Fibroblast of gingiva (primary cell): ENCODE data around the gene FER1L5.
A peak's percentile ranks its signal among the peaks of the same experiment; 100 is the strongest.

Experiments used
- DNase-seq: peaks from one replicate; pipeline ENCODE4 v3.0.0-alpha.2; 2011; ENCODE audit warnings: low read depth

FER1L5 gene

DNA sequence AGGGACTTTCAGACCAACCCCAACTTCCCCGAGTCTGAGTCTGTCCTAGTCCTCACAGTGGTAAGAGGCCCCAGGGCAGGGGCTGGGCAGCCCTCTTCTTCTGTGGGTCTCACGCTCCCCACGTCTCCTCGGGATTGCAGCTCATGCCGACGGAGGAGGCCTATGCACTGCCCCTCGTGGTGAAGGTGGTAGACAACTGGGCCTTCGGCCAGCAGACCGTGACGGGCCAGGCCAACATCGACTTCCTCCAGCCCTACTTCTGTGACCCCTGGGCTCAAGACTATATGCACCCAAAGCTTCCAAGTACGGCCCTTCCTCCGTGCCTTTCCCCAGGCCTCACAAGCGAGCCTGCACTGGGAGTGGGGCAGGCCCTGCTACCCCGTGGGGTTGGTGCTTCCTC is 53.0 kb downstream of the FER1L5 start:
- no peak for DNase-seq

DNA sequence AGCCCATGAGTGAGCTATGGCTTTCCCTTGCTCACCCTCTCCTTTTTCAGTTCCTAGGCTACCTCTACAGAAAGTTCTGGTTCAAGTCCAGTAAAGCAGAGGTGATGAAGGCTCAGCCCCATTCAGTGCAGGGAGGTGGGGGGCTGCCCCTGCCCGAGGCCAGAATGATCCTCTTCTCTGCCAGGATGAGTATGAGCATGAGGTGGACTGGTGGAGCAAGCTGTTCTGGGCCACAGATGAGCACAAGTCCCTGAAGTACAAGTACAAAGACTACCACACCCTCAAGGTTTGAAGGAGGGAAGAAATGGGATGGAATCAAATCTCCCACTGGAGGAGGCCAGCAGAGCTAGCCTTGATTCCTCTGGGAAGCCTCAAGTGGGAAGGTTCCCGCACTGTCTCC is 54.9 kb downstream of the FER1L5 start:
- no peak for DNase-seq

DNA sequence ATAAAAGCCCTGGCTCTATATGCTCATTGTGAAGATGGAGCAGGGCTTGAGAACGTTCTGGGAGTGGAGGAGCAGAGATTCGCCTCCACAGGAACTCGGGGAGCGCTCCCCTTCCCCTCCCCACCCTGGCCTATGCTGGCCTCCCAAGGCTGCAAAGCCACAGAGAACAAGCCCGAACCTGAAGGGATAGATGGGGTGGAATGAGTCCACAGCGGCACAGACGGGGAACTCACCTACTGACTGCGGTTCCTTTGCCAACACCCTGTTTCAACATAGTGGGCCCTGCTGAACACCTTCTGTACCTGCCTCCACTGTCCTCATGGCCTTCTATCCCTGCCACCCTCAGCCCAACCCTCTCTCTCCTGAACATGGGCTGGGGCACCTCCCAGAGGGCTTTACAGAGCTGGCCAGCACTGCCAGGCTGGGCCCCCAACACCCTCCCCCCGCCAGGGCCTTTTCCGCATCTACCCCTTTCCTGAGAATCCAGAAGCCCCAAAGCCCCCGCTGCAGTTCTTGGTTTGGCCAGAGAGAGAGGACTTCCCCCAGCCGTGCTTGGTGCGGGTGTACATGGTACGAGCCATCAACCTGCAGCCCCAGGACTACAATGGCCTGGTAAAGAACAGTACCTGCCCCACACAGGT is 55.8 kb downstream of the FER1L5 start:
- DNase-seq: no peak

DNA sequence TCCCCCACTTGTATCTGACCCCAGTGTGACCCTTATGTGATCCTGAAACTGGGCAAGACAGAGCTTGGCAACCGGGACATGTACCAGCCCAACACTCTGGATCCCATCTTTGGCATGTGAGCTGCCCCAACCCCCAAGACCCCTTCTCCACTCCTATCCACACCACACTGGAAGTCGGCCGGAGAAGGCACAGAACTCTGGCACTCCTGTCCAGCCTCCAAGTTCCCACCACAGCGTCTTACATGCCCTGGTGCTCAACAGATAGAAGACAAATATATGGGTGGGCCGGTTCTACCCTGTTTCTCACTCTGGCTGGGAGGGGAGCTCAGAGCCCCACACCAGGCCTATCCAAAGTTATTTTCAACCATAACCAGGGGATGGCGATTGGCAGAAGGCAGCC is 56.5 kb downstream of the FER1L5 start:
- no peak for DNase-seq

DNA sequence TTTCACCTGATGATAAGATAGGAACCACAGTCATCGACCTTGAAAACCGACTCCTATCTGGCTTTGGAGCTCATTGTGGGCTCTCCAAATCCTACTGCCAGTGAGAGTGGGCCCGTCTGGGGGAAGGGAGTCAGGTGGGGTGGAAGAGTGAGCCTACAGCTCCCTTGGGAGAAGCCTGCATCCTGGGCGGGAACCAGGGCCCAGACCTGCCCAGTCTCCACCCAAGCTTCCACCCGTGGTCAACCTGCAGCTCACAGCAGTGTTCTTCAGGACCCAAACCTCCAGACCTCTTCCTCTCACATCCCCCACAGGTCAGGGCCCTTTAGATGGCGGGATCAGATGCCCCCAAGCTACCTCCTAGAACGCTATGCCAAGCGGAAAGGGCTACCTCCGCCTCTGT is 57.1 kb downstream of the FER1L5 start:
- no peak for DNase-seq

DNA sequence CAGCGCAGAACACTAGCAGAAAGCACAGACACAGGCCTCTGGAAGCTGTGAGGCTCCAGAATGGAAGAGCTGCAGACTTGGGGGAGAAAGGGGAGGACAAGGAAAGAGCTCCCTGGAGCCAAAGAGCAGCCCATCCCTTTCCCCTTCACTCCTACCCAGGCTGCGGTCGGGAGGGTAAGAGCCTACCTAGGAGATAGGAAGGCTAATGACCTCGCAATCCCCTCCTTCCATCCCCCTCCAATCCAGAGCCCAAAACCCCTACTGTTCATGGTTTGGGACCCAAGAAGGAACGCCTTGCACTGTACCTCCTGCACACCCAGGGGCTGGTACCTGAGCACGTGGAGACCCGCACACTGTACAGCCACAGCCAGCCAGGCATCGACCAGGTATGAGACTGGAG is 57.5 kb downstream of the FER1L5 start:
- no peak for DNase-seq

DNA sequence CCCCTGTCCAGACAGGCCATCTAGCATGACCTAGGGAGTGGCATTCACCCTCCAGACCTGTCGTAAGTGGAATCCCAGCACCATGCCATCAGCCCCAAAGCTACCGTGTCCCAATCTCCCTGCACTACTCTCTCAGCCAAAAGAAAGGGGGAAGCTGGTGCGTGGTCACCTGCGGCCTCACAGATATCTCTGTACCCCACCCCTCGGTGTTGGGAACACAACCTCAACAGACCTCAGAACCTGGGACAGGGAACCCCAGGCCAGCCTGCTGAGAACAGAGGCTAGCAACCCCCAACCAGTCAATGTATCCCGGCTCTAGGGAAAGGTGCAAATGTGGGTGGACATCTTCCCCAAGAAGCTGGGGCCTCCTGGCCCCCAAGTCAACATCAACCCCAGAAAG is 59.1 kb downstream of the FER1L5 start:
- DNase-seq: no peak

DNA sequence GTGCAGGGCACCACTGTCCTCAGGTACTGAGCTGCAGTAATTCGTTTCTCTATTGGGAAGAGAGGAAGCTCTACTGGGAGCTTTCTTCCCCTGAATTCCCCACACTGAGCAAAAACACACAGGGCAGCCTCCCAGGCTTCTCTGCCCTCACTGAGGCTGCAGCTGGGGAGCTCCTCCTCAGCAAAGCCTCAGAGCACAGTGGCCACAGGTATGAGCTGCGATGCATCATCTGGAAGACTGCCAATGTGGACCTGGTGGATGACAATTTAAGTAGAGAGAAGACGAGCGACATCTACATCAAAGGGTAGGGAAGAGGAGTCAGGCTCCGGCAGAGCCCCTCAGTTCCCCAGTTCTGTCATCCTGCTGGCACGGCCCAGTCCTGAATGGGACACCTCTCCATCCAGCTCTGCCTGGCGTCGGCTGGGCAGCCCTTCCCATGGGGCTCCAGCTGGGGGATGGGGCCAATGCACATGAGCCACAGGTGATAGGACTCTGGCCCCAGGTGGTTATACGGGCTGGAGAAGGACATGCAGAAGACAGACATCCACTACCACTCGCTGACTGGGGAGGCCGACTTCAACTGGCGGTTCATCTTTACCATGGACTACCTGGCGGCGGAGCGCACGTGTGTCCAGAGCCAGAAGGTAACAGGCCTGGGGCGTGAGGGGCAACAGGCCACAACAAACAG is 59.7 kb downstream of the FER1L5 start:
- DNase-seq: no peak

DNA sequence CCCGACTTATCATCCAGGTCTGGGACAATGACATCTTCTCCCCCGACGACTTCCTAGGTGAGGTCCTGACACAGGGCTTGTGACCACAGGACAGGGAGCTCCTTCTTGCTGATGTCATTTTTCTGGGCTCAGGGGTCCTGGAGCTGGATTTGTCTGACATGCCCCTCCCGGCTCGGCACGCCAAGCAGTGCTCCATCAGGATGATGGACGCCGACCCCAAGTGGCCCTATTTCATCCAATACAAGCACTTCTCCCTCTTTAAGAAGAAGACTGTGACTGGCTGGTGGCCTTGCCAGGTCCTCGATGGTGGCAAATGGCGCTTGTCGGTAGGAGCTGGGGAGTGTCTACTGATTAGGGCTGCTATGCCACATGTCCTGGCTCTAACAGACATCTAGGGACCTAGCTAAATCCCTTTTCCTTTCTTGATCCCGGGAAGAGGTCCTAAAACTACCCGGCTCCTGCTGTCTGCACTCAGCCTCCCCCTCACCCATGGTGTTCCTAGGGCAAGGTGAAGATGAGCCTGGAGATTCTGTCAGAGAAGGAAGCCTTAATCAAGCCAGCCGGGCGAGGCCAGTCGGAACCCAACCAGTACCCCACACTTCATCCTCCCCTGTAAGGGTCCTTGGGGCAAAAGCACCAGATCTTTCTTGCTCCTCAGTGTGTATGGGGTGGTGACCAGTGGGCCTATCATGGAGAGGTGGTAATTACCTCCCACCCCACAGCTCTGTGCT is 60.6 kb downstream of the FER1L5 start:
- no peak for DNase-seq

DNA sequence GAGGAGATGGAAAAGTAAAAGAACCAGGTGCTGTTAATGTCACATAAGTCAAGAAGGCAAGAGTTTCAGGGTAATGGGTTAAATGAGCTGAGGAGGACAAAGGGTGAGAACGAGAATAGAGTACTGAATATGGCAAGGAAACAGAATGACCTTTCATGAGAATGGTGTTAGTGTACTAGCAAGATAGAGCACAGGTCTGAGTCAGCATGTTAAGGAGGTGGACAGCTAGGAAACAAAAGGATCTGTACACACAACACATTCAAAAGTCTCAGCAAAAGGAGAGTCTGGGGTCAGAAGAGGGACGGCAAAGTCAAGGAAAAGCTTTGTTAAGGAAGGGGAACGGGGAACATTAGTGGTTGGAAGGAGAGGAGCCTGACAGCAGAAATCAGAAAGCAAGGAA is 68.4 kb downstream of the FER1L5 start:
- no peak for DNase-seq

DNA sequence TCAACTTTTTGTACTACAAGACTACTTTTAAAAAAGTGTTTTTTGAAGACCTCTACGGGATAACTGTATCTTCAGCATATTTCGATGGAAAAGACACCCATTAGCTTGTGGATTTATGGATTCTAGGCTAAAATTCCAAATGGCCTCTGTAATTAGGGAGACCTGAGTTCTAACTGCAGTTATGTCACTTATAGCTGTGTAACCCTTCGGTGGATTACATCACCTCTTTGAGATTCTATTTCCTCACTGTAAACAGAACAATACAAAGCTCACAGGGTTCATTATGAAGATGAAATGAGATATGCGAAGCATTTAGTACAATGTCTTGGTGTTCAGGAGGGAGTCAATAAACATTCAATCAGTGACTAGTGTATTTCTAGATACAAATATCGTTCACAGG is 73.1 kb downstream of the FER1L5 start:
- no peak for DNase-seq

DNA sequence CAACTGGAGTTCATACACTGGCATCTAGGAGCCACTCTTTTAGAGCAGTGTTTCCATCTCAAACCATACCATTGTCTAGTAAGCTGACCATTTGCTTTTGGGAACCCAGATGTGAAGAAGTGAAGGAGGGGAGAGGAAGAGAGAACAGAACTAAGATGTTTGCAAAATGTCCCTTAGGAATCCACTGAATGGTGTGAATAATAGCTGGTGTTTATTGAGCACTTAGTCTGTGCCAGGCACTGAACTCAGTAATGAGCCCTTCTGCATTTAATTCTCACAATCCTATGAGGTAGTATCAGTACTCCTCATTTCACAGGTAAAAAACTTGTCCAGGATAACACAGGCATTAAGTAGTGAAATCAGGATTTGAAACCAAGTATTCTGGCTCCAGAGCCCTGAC is 73.8 kb downstream of the FER1L5 start:
- no peak for DNase-seq

DNA sequence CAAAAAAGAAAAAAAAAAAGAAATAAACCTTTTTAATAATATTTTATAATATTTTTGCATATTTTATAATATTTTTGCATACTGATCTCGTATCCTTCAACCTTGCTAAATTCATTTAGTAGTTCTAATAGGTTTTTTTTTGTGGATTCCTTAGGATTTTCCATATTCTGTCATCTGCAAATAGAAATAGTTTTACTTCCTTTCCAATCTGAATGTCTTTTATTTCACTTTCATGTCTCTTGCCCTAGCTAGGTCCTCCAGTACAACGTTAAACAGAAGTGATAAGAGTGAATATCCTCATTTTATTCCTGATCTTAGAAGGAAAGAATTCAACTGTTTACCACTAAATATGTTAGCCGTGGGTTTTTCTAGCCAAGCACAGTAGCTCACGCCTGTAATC is 83.6 kb downstream of the FER1L5 start:
- no peak for DNase-seq

DNA sequence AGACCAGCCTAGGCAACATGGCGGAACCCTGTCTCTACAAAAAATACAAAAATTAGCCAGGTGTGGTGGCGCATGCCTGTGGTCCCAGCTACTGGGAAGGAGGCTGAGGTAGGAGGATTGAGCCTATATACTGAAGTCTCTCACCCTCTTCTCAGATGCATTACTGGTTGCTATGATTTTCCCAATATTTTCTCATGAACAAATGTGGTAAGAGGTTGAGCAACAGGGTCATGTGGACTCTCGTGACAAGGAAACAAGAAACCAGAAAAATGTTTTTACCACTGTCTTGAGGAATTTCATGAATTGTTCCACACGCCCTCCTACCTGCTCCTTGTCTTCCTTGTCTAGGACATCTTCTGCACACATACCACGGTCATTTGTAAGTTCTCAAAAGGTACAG is 84.9 kb downstream of the FER1L5 start:
- DNase-seq: peak; percentile 75

DNA sequence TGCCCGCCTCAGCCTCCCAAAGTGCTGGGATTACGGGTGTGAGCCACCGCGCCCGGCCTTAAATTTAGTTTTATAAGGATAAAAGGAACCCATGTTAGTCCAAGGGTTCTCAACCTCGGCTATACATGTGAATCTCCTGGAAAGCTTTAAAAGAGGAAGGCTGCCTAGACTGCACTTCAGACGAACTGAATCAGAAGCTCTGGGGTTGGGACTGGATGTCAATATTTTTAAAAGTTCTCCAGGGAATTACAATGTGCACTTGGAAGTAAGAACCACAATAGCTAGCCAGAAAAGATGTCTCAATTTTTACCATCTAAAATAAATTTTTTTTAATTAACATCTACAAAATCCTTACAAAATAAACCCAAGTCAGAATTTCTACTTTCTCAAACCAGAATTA is 87.2 kb downstream of the FER1L5 start:
- peak; percentile 26 for DNase-seq

DNA sequence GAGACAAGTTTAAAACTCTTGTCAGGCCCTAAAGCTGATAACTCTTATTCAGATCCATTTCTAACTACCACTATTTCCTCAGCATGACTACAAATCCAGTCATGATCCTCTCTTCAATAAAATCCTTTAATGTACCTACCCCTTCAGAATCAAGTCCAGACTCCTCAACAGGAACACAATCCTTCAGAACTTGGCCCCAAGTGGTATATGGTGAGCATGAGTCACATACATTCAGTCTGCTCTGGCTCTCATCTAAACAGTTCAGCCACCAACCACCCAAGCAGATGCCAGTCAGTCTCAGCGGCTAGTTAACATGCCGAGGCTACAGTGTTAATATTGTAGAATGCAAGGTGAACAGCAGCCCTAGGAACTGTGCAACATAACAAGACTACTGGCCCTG is 87.6 kb downstream of the FER1L5 start:
- DNase-seq: peak; percentile 24

DNA sequence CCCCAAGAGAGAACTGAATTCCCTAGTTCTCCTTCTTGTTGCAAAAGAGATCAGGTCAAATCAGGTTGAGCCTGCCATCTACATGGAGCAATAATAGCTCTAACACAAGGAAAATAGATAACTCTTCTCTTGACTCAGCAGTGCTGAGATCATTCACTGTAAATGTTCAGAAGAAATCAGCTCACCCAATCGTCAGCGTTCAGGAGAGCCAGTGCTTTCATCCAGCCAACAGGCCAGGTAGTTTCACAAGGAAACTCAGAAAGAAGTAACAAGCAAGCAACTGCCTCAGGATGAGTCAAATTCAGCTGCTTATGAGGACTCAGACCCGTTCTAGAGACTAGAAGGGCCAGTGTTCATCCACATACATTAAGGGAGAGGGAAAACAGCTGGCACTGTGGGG is 91.4 kb downstream of the FER1L5 start:
- no peak for DNase-seq

DNA sequence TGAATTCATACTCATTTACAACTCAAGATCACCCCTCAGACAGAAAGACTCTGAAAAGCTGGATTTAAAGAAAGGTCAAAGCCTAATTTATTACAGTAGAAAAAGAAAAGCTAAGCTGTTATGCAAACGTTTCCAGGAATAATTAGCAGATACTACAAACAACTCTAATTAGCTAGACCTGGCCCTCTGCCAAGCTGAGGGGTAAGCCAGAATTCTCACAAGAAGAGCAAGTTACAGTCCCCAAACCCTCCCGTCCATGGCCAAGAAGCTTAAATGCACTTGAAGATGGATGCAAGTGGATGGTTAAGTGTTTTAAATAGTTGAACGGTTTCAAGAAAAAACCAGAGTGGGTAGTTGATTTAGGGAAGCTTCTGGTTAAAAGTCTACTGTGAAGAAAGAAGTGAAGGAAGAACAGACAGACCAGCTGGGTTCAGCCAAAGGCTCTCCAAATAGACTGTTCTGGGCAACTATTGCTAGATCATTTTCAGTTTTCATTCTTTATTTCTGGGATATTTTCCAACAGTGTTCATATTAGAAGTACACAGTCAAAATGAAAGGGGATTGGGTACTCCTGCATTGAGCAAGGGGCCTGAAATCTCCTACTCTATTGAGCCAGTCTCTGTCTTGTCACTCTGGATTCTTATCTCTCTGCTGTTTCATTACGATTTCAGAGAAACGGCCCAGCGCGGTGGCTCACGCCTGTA is 92.5 kb downstream of the FER1L5 start:
- DNase-seq: peak; percentile 72

DNA sequence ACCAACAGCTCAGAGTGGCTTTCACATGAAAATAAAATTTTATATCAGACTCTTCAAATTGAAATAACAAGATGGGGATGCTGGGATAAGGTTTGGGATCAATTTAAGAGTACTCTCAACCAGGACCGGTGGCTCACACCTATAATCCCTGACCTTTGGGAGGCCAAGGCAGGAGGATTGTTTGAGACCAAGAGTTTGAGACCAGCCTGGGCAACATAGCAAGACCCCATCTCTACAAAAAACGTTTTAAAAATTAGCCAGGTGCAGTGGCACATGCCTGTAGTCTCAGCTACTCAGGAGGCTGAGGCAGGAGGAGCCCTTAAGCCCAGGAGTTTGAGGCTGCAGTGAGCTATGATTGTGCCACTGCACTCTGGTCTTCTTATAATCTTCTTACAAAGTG is 94.7 kb downstream of the FER1L5 start:
- no peak for DNase-seq

DNA sequence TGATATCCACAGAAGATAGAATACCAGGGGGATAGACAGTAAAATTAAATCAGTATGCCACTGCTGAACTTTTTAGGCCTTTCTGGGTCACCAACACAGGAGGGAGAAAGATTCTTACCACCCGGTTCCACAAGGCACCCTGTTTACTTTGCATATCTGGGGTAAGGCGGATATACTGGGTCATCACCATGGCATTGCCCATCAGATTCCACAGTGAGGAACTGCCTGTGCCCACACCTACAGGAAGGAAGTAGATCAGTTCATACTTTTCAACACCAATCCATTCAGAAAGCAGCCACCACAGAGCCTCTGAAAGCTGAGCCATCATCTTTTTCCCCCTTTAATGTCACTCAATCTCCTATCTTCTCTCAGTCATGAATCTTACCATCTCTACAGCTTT is 95.3 kb downstream of the FER1L5 start:
- no peak for DNase-seq

DNA sequence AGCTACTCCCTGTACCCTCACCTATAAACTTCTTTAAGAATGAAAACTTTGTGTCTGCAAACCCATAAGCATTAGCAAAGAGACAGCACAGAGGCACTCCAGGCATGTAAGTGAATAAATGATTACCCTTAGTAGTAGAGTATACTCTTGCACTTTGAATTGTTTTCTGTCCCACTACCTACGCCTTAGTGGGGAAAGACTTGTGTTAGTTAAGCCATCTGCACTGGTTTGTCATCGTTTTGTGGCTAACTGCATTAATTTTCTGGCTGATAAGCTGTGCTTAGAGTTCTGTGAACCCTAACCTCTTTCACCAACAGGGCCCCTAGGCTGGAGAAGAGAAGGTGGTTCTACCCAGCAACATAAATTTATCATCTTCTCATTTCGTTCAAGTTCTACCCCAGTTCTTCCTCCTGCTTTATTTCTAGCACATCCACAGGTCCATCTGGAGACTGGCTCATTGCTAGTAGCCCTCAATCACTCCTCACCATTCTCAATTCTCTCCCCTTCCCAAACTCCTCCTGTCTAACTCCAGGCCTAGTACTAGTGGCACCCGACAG is 96.6 kb downstream of the FER1L5 start:
- DNase-seq: no peak

DNA sequence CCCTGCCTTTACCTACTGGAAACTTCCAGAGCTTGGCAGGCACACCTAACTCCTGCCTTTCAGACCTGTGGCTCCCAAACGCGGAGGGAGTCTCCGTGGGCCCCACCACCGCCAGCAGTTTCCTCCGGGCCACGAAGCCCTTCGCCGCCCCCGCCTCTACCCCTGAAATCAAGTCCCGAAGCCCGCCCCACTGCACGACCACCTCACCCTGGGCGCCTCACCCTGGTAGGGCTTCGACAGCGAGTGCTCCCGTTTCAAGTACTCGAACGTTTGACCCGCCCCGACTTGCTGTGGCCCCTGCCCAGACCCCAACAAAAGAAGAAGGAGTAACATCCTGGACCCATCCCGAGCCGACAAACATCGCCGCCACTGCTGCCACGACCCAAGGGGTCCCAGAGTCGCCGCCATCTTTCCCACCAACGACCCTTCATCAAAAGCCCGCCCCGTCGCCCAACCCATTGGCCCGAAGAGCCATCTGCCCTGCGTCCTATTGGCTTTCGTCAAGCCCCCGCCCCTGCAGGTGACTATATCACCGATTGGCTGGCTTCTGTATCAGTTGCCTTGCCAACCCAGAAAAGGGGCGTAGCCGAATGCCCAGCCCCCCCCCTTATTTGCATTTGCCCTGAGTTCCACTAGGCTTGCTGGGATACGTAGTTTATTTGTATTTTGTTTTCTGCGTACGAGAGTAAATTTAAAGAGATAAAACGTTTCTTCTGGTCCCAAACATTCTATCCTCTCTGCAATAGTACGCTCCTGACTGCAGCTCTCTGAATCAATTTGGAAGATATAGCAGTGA is 97.3 kb downstream of the FER1L5 start, which contains the start of gene LMAN2L:
Gene LMAN2L (minus strand): TSS at position 432 of the 796 bp plus-strand sequence. CDS start 24 bp downstream, at position 408.
- DNase-seq: peak; percentile 97
